Kidney epithelial cell (primary cell): ENCODE measurements around the gene SNX6. TPM values are rescaled to one million over a fixed set of nuclear protein-coding genes. Genes with fewer than 3 reads are reported as not detected.
"Not testable (repeated sequence)": the region's sequence is repeated elsewhere in the genome, so short reads cannot be mapped to it uniquely, and the experiment has no call there.

Experiments
- DNase-seq: peaks from one replicate; pipeline ENCODE4 v3.0.0-alpha.2; 2010; ENCODE audit warnings: low read depth
- H3K27me3 ChIP-seq: 2 replicates; pipeline ENCODE4 v1.6.0; 2011; ENCODE audit warnings: low read length; ENCODE audit not compliant: control insufficient read depth, insufficient read depth
- H3K36me3 ChIP-seq: 2 replicates; pipeline ENCODE4 v1.5.1; 2011; ENCODE audit warnings: low read length; ENCODE audit not compliant: control insufficient read depth, insufficient read depth
- H3K4me3 ChIP-seq: 2 replicates; pipeline ENCODE4 v1.5.1; 2011; ENCODE audit warnings: low read depth, mild to moderate bottlenecking, control low read depth, low read length
- CTCF ChIP-seq: IDR thresholded peaks from 2 replicates; pipeline ENCODE4 v1.5.1; 2011; ENCODE audit warnings: mild to moderate bottlenecking, moderate library complexity, low read length, control low read depth, inconsistent platforms; ENCODE audit not compliant: insufficient read depth, poor library complexity, severe bottlenecking
- total RNA-seq: library from RNA; depleted of rRNA; stranded (reverse); fragments of >200 nt; gene quantifications from 2 replicates; pipeline ENCODE4 v1.2.3, GENCODE V29; 2015

The SNX6 gene
- total RNA-seq, 1 donor from 2014 or later, result 267 TPM

GRCh38 chr14:34640826-34641225, 10.9 kb upstream of the SNX6 start:
- DNase-seq, result no peak
- no peak for TF ChIP-seq CTCF
- no peak overlapping the region for H3K4me3 ChIP-seq
- no peaks in the 10 kb centered on the region for H3K36me3 ChIP-seq
- no peaks in the 10 kb centered on the region for H3K27me3 ChIP-seq

- not testable (repeated sequence) for DNase-seq, H3K27me3 ChIP-seq, H3K36me3 ChIP-seq, H3K4me3 ChIP-seq
These were observed 4.4 kb upstream of the SNX6 start for GRCh38 chr14:34634360-34634771.

GRCh38 chr14:34633742-34634141, 3.8 kb upstream of the SNX6 start:
- no peak for DNase-seq
- Histone ChIP-seq H3K4me3 (no peak overlapping the region), H3K27me3 (no peaks in the 10 kb centered on the region), H3K36me3 (no peaks in the 10 kb centered on the region)
- TF ChIP-seq CTCF, result no peak

- Histone ChIP-seq H3K36me3 (no peaks in the 10 kb centered on the region), H3K27me3 (no peaks in the 10 kb centered on the region), H3K4me3 (no peak overlapping the region)
- no peak for DNase-seq
- TF ChIP-seq CTCF, result no peak
These were observed 2.5 kb upstream of the SNX6 start for GRCh38 chr14:34632411-34632978.

- no peaks in the 10 kb centered on the region for H3K27me3 ChIP-seq
- peak overlapping the region; percentile 91 for H3K4me3 ChIP-seq
- DNase-seq, result no peak
- TF ChIP-seq CTCF, result no peak
- H3K36me3 ChIP-seq, result no peaks in the 10 kb centered on the region
These were observed 648 bp downstream of the SNX6 start for GRCh38 chr14:34629344-34629656.

- TF ChIP-seq CTCF, result no peak
- Histone ChIP-seq H3K4me3 (peak overlapping the region; percentile 91), H3K36me3 (no peaks in the 10 kb centered on the region), H3K27me3 (no peaks in the 10 kb centered on the region)
- DNase-seq, result no peak
These were observed 1.2 kb downstream of the SNX6 start for GRCh38 chr14:34628681-34629135.
